RWPE2 (cell line): ENCODE measurements around the gene TOB1.

Experiments used
- ATAC-seq: fragments of 200-7000 bp; cut with Tn5 transposase; 3 replicates; pipeline ENCODE4 v1.9.1; 2021; ENCODE audit warnings: low read depth
- DNase-seq: peaks from one replicate; pipeline ENCODE4 v3.0.0-alpha.2; 2020; ENCODE audit warnings: low spot score
- H3K27ac ChIP-seq: fragments of 450-650 bp; 2 replicates; pipeline ENCODE4 v1.5.1; 2017; ENCODE audit warnings: mild to moderate bottlenecking; ENCODE audit not compliant: poor library complexity, severe bottlenecking
- H3K27me3 ChIP-seq: fragments of 250-450 bp; sonication (Bioruptor Pico); 2 replicates; pipeline ENCODE4 v1.5.1; 2021; ENCODE audit warnings: mild to moderate bottlenecking, moderate library complexity; ENCODE audit not compliant: insufficient read depth, poor library complexity, severe bottlenecking
- H3K36me3 ChIP-seq: fragments of 250-450 bp; sonication (Bioruptor Pico); 2 replicates; pipeline ENCODE4 v1.5.1; 2020; ENCODE audit warnings: low read depth, mild to moderate bottlenecking, moderate library complexity
- H3K4me1 ChIP-seq: fragments of 250-450 bp; sonication (Bioruptor Pico); 2 replicates; pipeline ENCODE4 v1.5.1; 2021; ENCODE audit warnings: mild to moderate bottlenecking, moderate library complexity; ENCODE audit not compliant: insufficient read depth, poor library complexity, severe bottlenecking
- H3K4me3 ChIP-seq: fragments of 250-450 bp; sonication (Bioruptor Pico); 2 replicates; pipeline ENCODE4 v1.5.1; 2021; ENCODE audit warnings: mild to moderate bottlenecking, moderate library complexity; ENCODE audit not compliant: severe bottlenecking
- H3K9me3 ChIP-seq: fragments of 250-450 bp; sonication (Bioruptor Pico); 2 replicates; pipeline ENCODE4 v1.5.1; 2021; ENCODE audit warnings: mild to moderate bottlenecking, moderate library complexity; ENCODE audit not compliant: severe bottlenecking
- TF ChIP-seq, protein P1 (sequence below): fragments of 450-650 bp; IDR thresholded peaks from one replicate; pipeline ENCODE4 v1.5.1; 2017; ENCODE audit warnings: mild to moderate bottlenecking, moderate library complexity; ENCODE audit not compliant: poor library complexity, severe bottlenecking

TOB1 gene, protein sequence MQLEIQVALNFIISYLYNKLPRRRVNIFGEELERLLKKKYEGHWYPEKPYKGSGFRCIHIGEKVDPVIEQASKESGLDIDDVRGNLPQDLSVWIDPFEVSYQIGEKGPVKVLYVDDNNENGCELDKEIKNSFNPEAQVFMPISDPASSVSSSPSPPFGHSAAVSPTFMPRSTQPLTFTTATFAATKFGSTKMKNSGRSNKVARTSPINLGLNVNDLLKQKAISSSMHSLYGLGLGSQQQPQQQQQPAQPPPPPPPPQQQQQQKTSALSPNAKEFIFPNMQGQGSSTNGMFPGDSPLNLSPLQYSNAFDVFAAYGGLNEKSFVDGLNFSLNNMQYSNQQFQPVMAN

DNA sequence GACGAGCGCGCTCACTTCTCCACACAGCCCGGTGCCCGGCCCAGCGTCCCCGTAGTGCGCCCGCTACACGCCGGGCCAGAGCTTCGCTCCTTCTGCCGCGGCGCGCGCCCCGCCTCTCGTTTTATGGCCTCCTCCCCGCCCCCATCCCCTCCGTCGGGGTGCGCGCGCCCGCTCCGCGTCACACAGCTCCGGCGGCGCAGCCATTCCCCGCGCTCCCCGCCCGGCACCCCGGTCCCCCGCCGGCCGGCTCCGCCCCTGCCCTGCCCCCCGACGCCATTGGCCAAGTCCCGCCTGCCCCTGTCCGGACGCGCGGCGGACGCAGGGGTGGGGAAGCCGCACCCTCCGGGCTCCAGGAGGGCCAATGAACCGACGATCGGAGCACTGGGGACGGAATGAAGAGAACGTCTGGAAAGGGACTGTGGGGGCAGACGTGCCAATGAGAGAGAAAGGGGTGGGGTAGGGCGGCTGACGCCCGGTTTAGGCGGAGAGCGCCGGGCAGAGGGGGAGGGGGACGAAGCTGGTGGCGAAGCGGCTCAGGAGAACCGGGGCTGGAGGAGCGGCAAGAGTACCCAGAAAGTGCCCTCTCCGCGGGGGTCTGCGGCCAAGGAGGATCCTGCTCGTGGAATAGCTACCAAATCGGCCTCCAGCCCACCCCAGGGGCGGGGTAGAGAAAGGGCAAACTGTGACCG lies at the start of gene TOB1:
TSS of gene TOB1 (minus strand) at position 94 of the 689 bp plus-strand sequence. CDS start 2,337 bp downstream, outside the sequence.
- Histone ChIP-seq H3K9me3 (no peaks in the 10 kb centered on the region), H3K27me3 (no peaks in the 10 kb centered on the region), H3K36me3 (peaks cover 38% of the 10 kb centered on the region), H3K4me1 (peaks cover 23% of the 10 kb centered on the region), H3K27ac (peak within 1 kb of the TSS; percentile 98), H3K4me3 (peak within 1 kb of the TSS; percentile 95)
- DNase-seq (peak; percentile 98), ATAC-seq (peak; percentile 77)
- TF ChIP-seq, protein P1, sequence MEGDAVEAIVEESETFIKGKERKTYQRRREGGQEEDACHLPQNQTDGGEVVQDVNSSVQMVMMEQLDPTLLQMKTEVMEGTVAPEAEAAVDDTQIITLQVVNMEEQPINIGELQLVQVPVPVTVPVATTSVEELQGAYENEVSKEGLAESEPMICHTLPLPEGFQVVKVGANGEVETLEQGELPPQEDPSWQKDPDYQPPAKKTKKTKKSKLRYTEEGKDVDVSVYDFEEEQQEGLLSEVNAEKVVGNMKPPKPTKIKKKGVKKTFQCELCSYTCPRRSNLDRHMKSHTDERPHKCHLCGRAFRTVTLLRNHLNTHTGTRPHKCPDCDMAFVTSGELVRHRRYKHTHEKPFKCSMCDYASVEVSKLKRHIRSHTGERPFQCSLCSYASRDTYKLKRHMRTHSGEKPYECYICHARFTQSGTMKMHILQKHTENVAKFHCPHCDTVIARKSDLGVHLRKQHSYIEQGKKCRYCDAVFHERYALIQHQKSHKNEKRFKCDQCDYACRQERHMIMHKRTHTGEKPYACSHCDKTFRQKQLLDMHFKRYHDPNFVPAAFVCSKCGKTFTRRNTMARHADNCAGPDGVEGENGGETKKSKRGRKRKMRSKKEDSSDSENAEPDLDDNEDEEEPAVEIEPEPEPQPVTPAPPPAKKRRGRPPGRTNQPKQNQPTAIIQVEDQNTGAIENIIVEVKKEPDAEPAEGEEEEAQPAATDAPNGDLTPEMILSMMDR = no peak

DNA sequence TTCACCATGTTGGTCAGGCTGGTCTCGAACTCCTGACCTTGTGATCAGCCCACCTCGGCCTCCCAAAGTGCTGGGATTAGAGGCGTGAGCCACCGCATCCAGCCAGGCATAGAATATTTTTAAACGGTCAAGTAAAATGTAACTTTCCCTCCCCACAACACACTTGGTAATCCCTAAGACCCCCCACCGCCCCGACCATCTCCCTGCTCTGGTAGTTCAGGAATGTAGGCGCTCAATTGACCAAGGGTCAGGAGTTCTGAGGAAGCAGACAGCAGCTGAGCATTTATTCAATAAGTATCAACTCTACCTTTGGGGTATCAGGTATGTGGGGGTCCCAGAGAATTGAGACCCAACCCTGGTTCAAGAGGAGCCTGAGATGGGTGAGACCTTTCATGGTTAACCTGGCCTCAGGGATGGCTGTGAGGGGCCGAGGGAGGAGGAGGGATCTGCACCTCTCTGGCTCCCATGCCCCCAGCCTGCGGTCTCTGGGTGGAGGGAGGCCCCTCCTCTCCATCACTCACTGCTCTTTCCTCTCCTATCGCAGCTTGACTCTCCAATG lies 48.4 kb upstream of the TOB1 start:
- TF ChIP-seq, protein P1 = no peak
- H3K27me3 ChIP-seq = no peaks in the 10 kb centered on the region
- no peak overlapping the region for H3K4me3 ChIP-seq
- peaks cover 7% of the 10 kb centered on the region for H3K4me1 ChIP-seq
- H3K27ac ChIP-seq = no peak overlapping the region
- H3K9me3 ChIP-seq = no peaks in the 10 kb centered on the region
- DNase-seq = no peak
- ATAC-seq = no peak
- H3K36me3 ChIP-seq = no peaks in the 10 kb centered on the region

- TF ChIP-seq, protein P1 = no peak
- Histone ChIP-seq H3K4me3 (no peak overlapping the region), H3K36me3 (no peaks in the 10 kb centered on the region), H3K27me3 (no peaks in the 10 kb centered on the region), H3K9me3 (no peaks in the 10 kb centered on the region), H3K27ac (no peak overlapping the region), H3K4me1 (peaks cover 3% of the 10 kb centered on the region)
- ATAC-seq = no peak
- no peak for DNase-seq
Measured at GRCh38 chr17:50913120-50913519, 47.0 kb upstream of the TOB1 start.

DNA sequence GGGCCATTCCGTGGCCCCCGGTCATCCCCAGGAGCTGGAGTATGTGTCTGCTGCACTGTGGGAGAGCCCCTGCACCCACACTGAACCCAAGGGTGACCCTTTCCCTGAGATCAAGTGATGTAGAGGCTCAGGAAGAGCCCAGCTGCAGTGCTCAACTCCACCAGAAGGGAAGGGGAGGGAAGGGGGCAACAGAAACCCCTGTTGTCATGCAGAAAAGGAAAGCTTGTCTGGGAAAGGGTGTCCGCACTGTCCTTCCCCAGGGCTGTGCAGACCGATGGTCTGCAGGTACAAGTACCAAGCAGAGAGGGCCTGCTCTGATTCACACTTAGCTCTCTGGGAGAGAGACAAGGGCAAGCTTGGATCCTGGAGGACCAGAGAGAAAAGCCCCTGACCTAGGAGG lies 45.7 kb upstream of the TOB1 start:
- Histone ChIP-seq H3K27me3 (no peaks in the 10 kb centered on the region), H3K9me3 (no peaks in the 10 kb centered on the region), H3K36me3 (no peaks in the 10 kb centered on the region), H3K27ac (no peak overlapping the region), H3K4me3 (no peak overlapping the region), H3K4me1 (peaks cover 3% of the 10 kb centered on the region)
- DNase-seq (no peak), ATAC-seq (no peak)
- TF ChIP-seq, protein P1 = no peak
